Diencephalon (tissue), 1 donor: ENCODE data around the gene DLX6. TPM values are rescaled to one million over a fixed set of nuclear protein-coding genes. Genes with fewer than 3 reads are reported as not detected.

Experiments
- small RNA-seq: library from RNA; depleted of rRNA; stranded (forward); fragments of <200 nt; gene quantifications from one replicate; pipeline ENCODE3, GENCODE V24; 2014
- total RNA-seq: library from RNA; depleted of rRNA; stranded (reverse); fragments of >200 nt; gene quantifications from one replicate; pipeline ENCODE4 v1.2.3, GENCODE V29; 2014

The DLX6 gene
- total RNA-seq: 13.4 TPM

DNA sequence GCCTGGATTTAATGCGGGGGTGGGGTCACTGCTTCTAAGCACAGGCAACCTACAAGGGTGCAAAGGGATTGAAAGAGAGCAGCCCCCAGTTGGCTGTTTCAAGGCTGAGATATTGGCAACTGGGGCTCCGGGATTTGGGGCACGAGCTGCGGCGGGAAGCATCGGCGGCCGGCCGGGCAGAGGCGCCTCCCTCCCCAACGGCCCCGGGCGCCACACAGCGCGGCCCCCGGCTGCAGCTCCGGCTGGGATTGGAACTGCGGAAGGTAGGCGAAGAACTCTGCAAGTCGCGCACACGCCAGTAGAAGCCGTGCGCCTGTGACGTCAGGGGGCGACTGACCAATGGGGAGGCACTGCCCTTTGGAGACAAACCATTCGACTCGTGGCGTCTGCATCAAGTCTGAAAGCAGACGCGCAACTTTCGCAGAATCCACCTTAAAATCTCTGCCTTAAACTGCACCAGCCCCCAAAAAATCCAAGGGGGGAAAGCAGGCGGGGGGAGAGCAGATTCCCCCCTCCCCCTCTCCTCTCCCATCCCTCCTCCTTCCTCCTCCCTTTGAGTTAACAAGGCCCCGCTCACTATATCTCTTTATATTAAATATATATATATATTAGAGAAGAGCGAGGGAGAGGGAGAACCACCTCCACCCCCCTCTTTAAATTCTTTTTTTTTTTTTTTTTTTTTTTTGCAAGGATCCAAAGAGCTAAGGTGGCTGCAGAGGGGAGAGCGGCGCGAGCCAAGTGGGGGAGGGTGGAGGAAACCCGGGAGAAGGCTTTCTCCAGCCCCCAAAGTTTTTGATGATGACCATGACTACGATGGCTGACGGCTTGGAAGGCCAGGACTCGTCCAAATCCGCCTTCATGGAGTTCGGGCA is at the start of gene DLX6:
Gene DLX6 (plus strand): TSS at position 371 of the 872 bp plus-strand sequence. CDS start 425 bp downstream, at position 796.

DNA sequence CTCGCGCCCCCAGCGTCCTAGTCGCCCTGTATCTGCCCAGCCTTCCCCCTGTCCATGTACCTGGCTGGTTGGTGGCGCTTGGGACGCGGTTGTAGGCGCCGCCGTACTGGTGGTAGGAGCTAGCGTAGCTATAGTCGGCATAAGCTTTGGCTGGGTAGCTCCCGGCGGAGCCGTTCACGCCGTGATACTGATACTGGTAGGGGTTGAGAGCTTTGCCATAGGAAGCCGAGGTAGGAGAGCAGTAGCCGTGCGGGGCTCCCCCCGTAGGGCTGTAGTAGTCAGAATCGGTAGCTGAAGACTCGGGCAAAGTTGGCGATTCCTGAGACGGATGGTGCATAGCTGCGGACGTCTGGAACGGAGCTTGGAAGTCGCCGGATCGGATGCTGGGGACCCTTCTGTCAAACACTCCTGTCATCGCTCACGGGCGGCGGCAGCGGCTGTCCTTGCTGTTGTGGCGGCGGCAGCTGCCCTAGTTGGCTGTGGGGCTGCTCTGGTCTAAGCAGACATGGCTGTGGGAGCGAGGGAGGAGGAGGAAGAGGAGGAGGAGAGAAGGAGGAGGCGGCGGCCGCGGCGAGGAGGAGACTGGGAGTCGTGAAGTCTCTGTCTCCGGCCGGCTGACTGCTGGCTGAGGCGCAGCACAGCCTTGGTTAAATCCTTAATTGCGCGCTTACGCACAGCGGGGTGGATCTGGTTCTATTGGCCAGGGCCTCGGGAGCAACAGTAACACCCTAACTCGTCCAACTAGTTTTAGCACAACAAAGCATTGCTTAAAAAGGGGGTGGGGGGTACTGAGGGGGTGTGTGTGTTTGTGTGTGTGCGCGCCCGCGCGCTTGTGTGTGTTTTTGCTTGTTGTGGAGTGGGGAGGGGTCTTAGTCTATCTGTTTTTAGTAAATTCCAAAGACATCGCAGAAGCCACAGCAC is 19.1 kb downstream of the DLX6 start, which contains the start of gene DLX5:
Gene DLX5 (minus strand): TSS at position 623 of the 921 bp plus-strand sequence. CDS start 208 bp downstream, at position 415.

Small RNA genes lying within 50 kb of the gene (small RNA-seq; reads per million reads assigned to genes)
- gene RF01778 (not detected), gene RF01887 (not detected), gene RF01888 (not detected)

Other genes with a start within 250 kb of the DLX6 start
- gene DLX5, start 19.3 kb downstream of the DLX6 start, total RNA-seq: 9.2 TPM
- gene SDHAF3, start 112.1 kb downstream of the DLX6 start, total RNA-seq: 23.5 TPM